Stomach (tissue), 9 donors: ENCODE results near the gene NUCB2. TPM values are rescaled to one million over a fixed set of nuclear protein-coding genes. Genes with fewer than 3 reads are reported as not detected.
A peak's percentile ranks its signal among the peaks of the same experiment; 100 is the strongest.

ENCODE experiments used
- DNase-seq, 2 donors: peaks; one replicate each; pipeline versions ENCODE4 v3.0.0 to v3.0.0-alpha.2; 2013 to 2019
- H3K27ac ChIP-seq, 5 donors: fragments of 200-600 bp in 4 of 5; sonication (generic) in 4 of 5; one replicate each; pipeline ENCODE4 v1.5.1; 2013 to 2019; ENCODE audit warnings: mild to moderate bottlenecking in 1 of 5, moderate library complexity in 1 of 5
- H3K27me3 ChIP-seq, 3 donors: fragments of 200-600 bp; sonication (generic); one replicate each; pipeline ENCODE4 v1.5.1; 2017 to 2019; ENCODE audit warnings: mixed run types in 1 of 3
- H3K36me3 ChIP-seq, 4 donors: fragments of 200-600 bp; sonication (generic); 1 replicate in 3 of 4; 2 replicates in 1 of 4; pipeline ENCODE4 v1.5.1; 2016 to 2019
- H3K4me1 ChIP-seq, 4 donors: fragments of 200-600 bp; sonication (generic); one replicate each; pipeline ENCODE4 v1.5.1; 2016 to 2019
- H3K4me3 ChIP-seq, 4 donors: fragments of 200-600 bp; sonication (generic) in 3 of 4; one replicate each; pipeline ENCODE4 v1.5.1; 2016 to 2019; ENCODE audit warnings: mild to moderate bottlenecking in 1 of 4
- H3K9me3 ChIP-seq, 4 donors: fragments of 200-600 bp; sonication (generic); one replicate each; pipeline ENCODE4 v1.5.1; 2016 to 2019
- CTCF ChIP-seq, 7 experiments: fragments of 450-650 bp in 4 of 7; fragments of 200-600 bp in 3 of 7; sonication (generic) in 3 of 7; IDR thresholded peaks; one replicate each; pipeline ENCODE4 v1.5.1; 2016 to 2019; ENCODE audit warnings: antibody characterized with exemption in 7 of 7, control low read depth in 2 of 7, mild to moderate bottlenecking in 1 of 7
- EP300 ChIP-seq: sonication (generic); formaldehyde crosslinking; IDR thresholded peaks from one replicate; pipeline ENCODE4 v1.6.1; 2017; ENCODE audit warnings: antibody characterized with exemption
- POLR2A ChIP-seq, 4 donors: fragments of 450-650 bp; IDR thresholded peaks; one replicate each; pipeline ENCODE4 v1.6.1; 2016; ENCODE audit warnings: antibody characterized with exemption in 4 of 4, control low read depth in 2 of 4, mild to moderate bottlenecking in 1 of 4, moderate library complexity in 1 of 4
- POLR2AphosphoS5 ChIP-seq, 3 donors: sonication (generic); formaldehyde crosslinking; IDR thresholded peaks; one replicate each; pipeline ENCODE4 v1.6.1; 2016; ENCODE audit warnings: antibody characterized with exemption in 3 of 3
- WGBS, 5 donors: extraction: QIAGEN DNeasy Blood & Tissue Kit in 3 of 5; methylation state at CpG; one replicate each; pipeline versions ENCODE4 v1.1.5 to v1.1.7; 2013 to 2018; 5-methylcytosine and 5-hydroxymethylcytosine counted together
- intact Hi-C: fragments of 100-400 bp; cut with DNase I; formaldehyde crosslinking; loops from one replicate; pipeline ENCODE4 v1.15.1; 2023; ENCODE audit warnings: low total_unique reads
- polyA plus RNA-seq, 3 donors: library from polyadenylated mRNA; stranded (reverse); fragments of 200-250 nt; gene quantifications; one replicate each; pipeline ENCODE4 v1.2.3, GENCODE V29; 2013
- total RNA-seq, 5 donors: library from RNA; depleted of rRNA; stranded (reverse); fragments of >200 nt; gene quantifications; one replicate each; pipeline versions ENCODE4 v1.1.0 to v1.2.3, GENCODE V29; 2014 to 2016
- donor health status: healthy with polysubstance abuse.
- donor health status: Bipolar disorder and iron deficiency.
- donor health status: healthy.

NUCB2 gene
- total and polyA plus RNA-seq, 8 donors, result 6.4 to 112 (median 51.4) TPM

GRCh38 chr11:17280494-17281127 lies 4.1 kb downstream of the NUCB2 start:
- intact Hi-C loops, result no loop called here

GRCh38 chr11:17286332-17286731 lies 9.8 kb downstream of the NUCB2 start:
- intact Hi-C loops, result no loop called here
- H3K4me3 ChIP-seq, result no peak overlapping the region

More at GRCh38 chr11:17280494-17281127, 4.1 kb downstream of the NUCB2 start:
- Histone ChIP-seq H3K9me3 (no peaks in the 10 kb centered on the region), H3K36me3 (peaks cover 0 to 23% (median 14%) of the 10 kb centered on the region in 4 donors), H3K4me3 (no peak overlapping the region), H3K27me3 (no peaks in the 10 kb centered on the region), H3K27ac (peak overlapping the region in 2 of 5 donors; percentile 17 to 76), H3K4me1 (peaks cover 0 to 44% (median 34%) of the 10 kb centered on the region in 4 donors)
- DNase-seq, result no peak
- TF ChIP-seq CTCF (IDR thresholded peaks at IDR 0.05), result no peak
- no peak for TF ChIP-seq EP300
- TF ChIP-seq POLR2A (IDR thresholded peaks at IDR 0.05), result no peak
- TF ChIP-seq POLR2AphosphoS5 (IDR thresholded peaks at IDR 0.05), result no peak
- 83 to 86% (median 84%) methylated on average over 9 of the region's 9 CpGs for WGBS, 5 donors

GRCh38 chr11:17287058-17287457 lies 10.5 kb downstream of the NUCB2 start:
- peaks cover 0 to 57% (median 44%) of the 10 kb centered on the region in 4 donors for H3K36me3 ChIP-seq
- H3K9me3 ChIP-seq, result no peaks in the 10 kb centered on the region
- TF ChIP-seq EP300, result no peak
- no peak for TF ChIP-seq CTCF (IDR thresholded peaks at IDR 0.05)
- TF ChIP-seq POLR2A (IDR thresholded peaks at IDR 0.05), result no peak
- no peak for TF ChIP-seq POLR2AphosphoS5 (IDR thresholded peaks at IDR 0.05)
- DNase-seq, result no peak
- intact Hi-C loops, result no loop called here
- no peak overlapping the region for H3K27ac ChIP-seq
- H3K4me1 ChIP-seq, result peaks cover 0 to 14% (median 3%) of the 10 kb centered on the region in 4 donors
- 68 to 96% (median 91%) methylated on average over 4 of the region's 4 CpGs for WGBS, 5 donors
- no peak overlapping the region for H3K4me3 ChIP-seq
- H3K27me3 ChIP-seq, result no peaks in the 10 kb centered on the region

More at GRCh38 chr11:17286332-17286731, 9.8 kb downstream of the NUCB2 start:
- no peak for TF ChIP-seq CTCF (IDR thresholded peaks at IDR 0.05)
- peaks cover 0 to 57% (median 44%) of the 10 kb centered on the region in 4 donors for H3K36me3 ChIP-seq
- no peaks in the 10 kb centered on the region for H3K27me3 ChIP-seq
- peaks cover 0 to 9% (median 0%) of the 10 kb centered on the region in 4 donors for H3K4me1 ChIP-seq
- no peak overlapping the region for H3K27ac ChIP-seq
- no peaks in the 10 kb centered on the region for H3K9me3 ChIP-seq
- 92 to 100% (median 95%) methylated on average over 1 of the region's 1 CpG for WGBS, 5 donors
- no peak for DNase-seq

GRCh38 chr11:17291710-17292109 lies 15.2 kb downstream of the NUCB2 start:
- WGBS, 5 donors, result 72 to 92% (median 86%) methylated on average over 1 of the region's 1 CpG
- peaks cover 0 to 19% (median 6%) of the 10 kb centered on the region in 4 donors for H3K4me1 ChIP-seq
- no peaks in the 10 kb centered on the region for H3K9me3 ChIP-seq
- peak in 1 of 2 donors; percentile 14 for DNase-seq
- no peak overlapping the region for H3K27ac ChIP-seq
- TF ChIP-seq EP300 (no peak), POLR2A (IDR thresholded peaks at IDR 0.05) (no peak), CTCF (IDR thresholded peaks at IDR 0.05) (no peak), POLR2AphosphoS5 (IDR thresholded peaks at IDR 0.05) (no peak)
- no peaks in the 10 kb centered on the region for H3K27me3 ChIP-seq
- intact Hi-C loops, result no loop called here
- no peak overlapping the region for H3K4me3 ChIP-seq
- H3K36me3 ChIP-seq, result peaks cover 0 to 37% (median 31%) of the 10 kb centered on the region in 4 donors
